Lung (tissue), 12 donors: ENCODE measurements around the gene APOL1. TPM values are rescaled to one million over a fixed set of nuclear protein-coding genes. Genes with fewer than 3 reads are reported as not detected.
A peak's percentile ranks its signal among the peaks of the same experiment; 100 is the strongest.
"Not testable (repeated sequence)": the region's sequence is repeated elsewhere in the genome, so short reads cannot be mapped to it uniquely, and the experiment has no call there.

ENCODE experiments used
- ATAC-seq: fragments of 200-7000 bp; cut with Tn5 transposase; one replicate; pipeline ENCODE4 v1.9.1; 2020; ENCODE audit warnings: moderate number of reproducible peaks; ENCODE audit not compliant: insufficient read depth, low FRiP score
- DNase-seq, 3 donors: peaks; one replicate each; pipeline ENCODE4 v3.0.0-alpha.2; 2013 to 2017
- H3K27ac ChIP-seq, 2 donors: one replicate each; pipeline ENCODE4 v1.5.1; 2013; ENCODE audit warnings: mild to moderate bottlenecking in 2 of 2, moderate library complexity in 2 of 2, control low read depth in 1 of 2, inconsistent platforms in 1 of 2, low read depth in 1 of 2, low read length in 1 of 2
- H3K27me3 ChIP-seq, 3 donors: one replicate each; pipeline ENCODE4 v1.5.1; 2013; ENCODE audit warnings: low read length in 2 of 3; ENCODE audit not compliant: control insufficient read depth in 3 of 3, insufficient read depth in 3 of 3
- H3K36me3 ChIP-seq, 4 donors: one replicate each; pipeline ENCODE4 v1.5.1; 2013; ENCODE audit warnings: low read length in 4 of 4, mild to moderate bottlenecking in 1 of 4, moderate library complexity in 1 of 4; ENCODE audit not compliant: control insufficient read depth in 4 of 4, insufficient read depth in 4 of 4
- H3K4me1 ChIP-seq, 5 donors: one replicate each; pipeline ENCODE4 v1.5.1; 2013; ENCODE audit warnings: low read length in 5 of 5, mild to moderate bottlenecking in 2 of 5, moderate library complexity in 1 of 5; ENCODE audit not compliant: control insufficient read depth in 5 of 5, insufficient read depth in 5 of 5
- H3K4me3 ChIP-seq: one replicate; pipeline ENCODE4 v1.5.1; 2013; ENCODE audit warnings: mild to moderate bottlenecking, control low read depth, moderate library complexity
- H3K9ac ChIP-seq, 2 donors: one replicate each; pipeline ENCODE4 v1.5.1; 2013; ENCODE audit warnings: low read length in 2 of 2, control low read depth in 1 of 2; ENCODE audit not compliant: insufficient read depth in 1 of 2
- H3K9me3 ChIP-seq, 4 donors: one replicate each; pipeline ENCODE4 v1.5.1; 2013; ENCODE audit warnings: low read length in 3 of 4, mild to moderate bottlenecking in 1 of 4, moderate library complexity in 1 of 4; ENCODE audit not compliant: control insufficient read depth in 4 of 4, insufficient read depth in 3 of 4
- WGBS, 2 donors: extraction: QIAGEN DNeasy Blood & Tissue Kit; methylation state at CpG; one replicate each; pipeline ENCODE4 v1.1.7; 2013; 5-methylcytosine and 5-hydroxymethylcytosine counted together
- polyA plus RNA-seq, 2 donors: library from polyadenylated mRNA; stranded (reverse); fragments of 200-250 nt; gene quantifications; one replicate each; pipeline ENCODE4 v1.2.1, GENCODE V29; 2013
- total RNA-seq, 2 donors: library from RNA; depleted of rRNA in 1 of 2; stranded (reverse); fragments of >200 nt in 1 of 2; gene quantifications; one replicate each; pipeline ENCODE4 v1.2.1, GENCODE V29; 2014 to 2021
- TF ChIP-seq, protein P1 (sequence below): IDR thresholded peaks from 2 replicates; pipeline ENCODE4 v1.5.1; 2012; ENCODE audit warnings: mild to moderate bottlenecking; ENCODE audit errors: control extremely low read depth, extremely low read depth
- donor health status: control.
- donor health status: control.
- donor health status: Bipolar disorder and iron deficiency.
- donor health status: healthy.
- donor health status: DM: yes; HTN: yes; CAD: no.

APOL1 gene
- total and polyA plus RNA-seq, 4 donors, result 32.3 to 75.0 (median 50.2) TPM

DNA sequence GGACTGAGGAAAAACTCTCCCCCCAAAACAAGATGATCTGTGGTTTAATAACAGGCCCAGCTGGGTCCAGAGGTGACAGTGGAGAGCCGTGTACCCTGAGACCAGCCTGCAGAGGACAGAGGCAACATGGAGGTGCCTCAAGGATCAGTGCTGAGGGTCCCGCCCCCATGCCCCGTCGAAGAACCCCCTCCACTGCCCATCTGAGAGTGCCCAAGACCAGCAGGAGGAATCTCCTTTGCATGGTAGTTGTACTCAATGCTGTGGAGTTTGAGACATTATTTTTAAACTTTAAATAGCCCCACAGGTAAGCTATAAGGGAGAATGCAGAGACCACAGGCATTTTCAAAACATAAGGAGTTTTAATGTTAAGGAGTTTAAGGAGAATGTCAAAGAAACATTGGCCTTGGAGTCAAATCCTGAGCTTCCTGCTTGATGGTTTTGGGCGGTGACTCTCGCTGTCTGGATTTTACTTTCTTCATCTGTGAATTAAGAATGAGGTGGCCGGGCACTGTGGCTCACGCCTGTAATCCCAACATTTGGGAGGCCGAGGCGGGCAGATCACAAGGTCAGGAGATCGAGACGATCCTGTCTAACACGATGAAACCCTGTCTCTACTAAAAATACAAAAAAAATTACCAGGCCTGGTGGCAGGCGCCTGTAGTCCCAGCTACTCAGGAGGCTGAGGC, 6.8 kb downstream of the APOL1 start:
- H3K36me3 ChIP-seq, result peaks cover 0 to 25% (median 0%) of the 10 kb centered on the region in 4 donors
- DNase-seq, result no peak
- no peaks in the 10 kb centered on the region for H3K27me3 ChIP-seq
- TF ChIP-seq, protein P1, sequence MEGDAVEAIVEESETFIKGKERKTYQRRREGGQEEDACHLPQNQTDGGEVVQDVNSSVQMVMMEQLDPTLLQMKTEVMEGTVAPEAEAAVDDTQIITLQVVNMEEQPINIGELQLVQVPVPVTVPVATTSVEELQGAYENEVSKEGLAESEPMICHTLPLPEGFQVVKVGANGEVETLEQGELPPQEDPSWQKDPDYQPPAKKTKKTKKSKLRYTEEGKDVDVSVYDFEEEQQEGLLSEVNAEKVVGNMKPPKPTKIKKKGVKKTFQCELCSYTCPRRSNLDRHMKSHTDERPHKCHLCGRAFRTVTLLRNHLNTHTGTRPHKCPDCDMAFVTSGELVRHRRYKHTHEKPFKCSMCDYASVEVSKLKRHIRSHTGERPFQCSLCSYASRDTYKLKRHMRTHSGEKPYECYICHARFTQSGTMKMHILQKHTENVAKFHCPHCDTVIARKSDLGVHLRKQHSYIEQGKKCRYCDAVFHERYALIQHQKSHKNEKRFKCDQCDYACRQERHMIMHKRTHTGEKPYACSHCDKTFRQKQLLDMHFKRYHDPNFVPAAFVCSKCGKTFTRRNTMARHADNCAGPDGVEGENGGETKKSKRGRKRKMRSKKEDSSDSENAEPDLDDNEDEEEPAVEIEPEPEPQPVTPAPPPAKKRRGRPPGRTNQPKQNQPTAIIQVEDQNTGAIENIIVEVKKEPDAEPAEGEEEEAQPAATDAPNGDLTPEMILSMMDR, result no peak
- peaks cover 3 to 23% (median 13%) of the 10 kb centered on the region in 5 donors for H3K4me1 ChIP-seq
- H3K9ac ChIP-seq, result no peak overlapping the region
- no peak overlapping the region for H3K4me3 ChIP-seq
- peak overlapping the region in 1 of 2 donors; percentile 66 for H3K27ac ChIP-seq
- WGBS, 2 donors, result 72 to 80% methylated on average over 14 of the region's 14 CpGs
- no peaks in the 10 kb centered on the region for H3K9me3 ChIP-seq
- ATAC-seq, result no peak

DNA sequence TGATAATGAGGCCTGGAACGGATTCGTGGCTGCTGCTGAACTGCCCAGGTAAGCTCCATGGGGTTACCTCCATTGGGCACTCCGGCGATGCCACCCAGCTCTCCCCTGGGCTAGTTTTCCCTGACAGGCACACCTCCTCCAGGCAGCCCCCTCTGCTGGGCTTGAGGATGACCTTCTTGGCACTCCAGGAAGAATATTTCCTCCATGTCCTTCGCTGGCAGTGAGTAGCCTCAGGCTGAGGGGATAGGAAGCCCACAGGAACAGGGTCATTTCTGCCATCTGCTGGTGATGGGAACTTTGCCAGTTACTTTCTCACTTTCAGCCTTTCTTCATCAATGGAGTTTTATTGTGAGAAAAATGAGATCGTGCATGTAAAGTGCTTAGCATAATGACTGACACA, 8.7 kb downstream of the APOL1 start:
- WGBS, 2 donors, result 78 to 86% methylated on average over 6 of the region's 6 CpGs

DNA sequence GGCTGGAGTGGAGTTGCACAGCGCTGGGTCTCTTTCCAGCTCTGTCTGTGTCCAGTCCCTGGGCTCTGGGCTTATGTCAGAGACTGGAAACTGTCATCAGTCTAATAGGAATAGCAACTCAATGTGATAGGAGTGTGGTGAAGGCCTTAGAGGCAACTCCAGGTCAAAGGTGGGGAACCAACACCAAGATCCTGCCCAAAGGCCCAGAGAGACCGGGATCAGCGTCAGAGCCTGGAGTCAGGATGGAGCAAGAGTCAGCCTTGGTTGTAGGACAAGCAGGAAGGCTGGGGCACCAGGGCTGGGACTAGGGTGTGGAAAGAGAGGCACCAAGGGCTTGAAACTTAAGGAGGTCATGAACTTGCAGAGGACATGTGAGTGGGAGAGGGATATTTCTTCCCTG, 9.4 kb downstream of the APOL1 start:
- H3K9me3 ChIP-seq, DNase-seq, H3K9ac ChIP-seq, ATAC-seq, H3K27me3 ChIP-seq, H3K27ac ChIP-seq, H3K4me3 ChIP-seq: not testable (repeated sequence)
- 95 to 97% methylated on average over 3 of the region's 3 CpGs for WGBS, 2 donors
- Histone ChIP-seq H3K4me1 (peaks cover 3 to 19% (median 13%) of the 10 kb centered on the region in 5 donors), H3K36me3 (peaks cover 0 to 39% (median 0%) of the 10 kb centered on the region in 4 donors)

More for the DNA sequence above, 8.7 kb downstream of the APOL1 start:
- H3K9ac ChIP-seq, H3K27ac ChIP-seq, H3K9me3 ChIP-seq, H3K27me3 ChIP-seq, H3K4me3 ChIP-seq, DNase-seq, ATAC-seq: not testable (repeated sequence)
- H3K4me1 ChIP-seq, result peaks cover 3 to 19% (median 13%) of the 10 kb centered on the region in 5 donors
- peaks cover 0 to 39% (median 0%) of the 10 kb centered on the region in 4 donors for H3K36me3 ChIP-seq

DNA sequence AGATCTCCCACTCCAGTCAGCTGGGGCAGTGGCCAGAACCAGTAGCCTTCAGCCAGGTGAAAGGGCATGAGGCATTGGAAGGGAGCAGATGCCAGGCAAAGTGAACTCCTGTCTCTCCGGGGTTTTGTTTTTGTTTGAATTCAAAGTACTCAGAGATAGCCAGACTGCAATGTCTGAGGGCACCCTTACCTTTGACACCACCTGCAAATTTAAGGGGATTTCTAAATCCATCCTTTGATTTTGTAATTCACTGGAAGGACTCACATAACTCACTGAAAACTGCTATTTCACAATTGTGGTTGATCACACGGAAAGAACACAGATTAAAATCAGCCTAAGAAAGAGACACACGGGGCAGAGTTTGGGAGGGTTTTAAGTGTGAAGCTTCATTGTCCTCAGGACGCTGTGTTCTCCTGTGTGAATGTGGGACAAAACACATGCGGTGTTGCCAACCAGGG, 10.3 kb downstream of the APOL1 start:
- DNase-seq, H3K9me3 ChIP-seq, H3K27me3 ChIP-seq, H3K27ac ChIP-seq, ATAC-seq, H3K4me3 ChIP-seq, H3K9ac ChIP-seq: not testable (repeated sequence)
- WGBS, 2 donors, result 61% methylated on average over 5 of the region's 5 CpGs
- peaks cover 3 to 18% (median 12%) of the 10 kb centered on the region in 5 donors for H3K4me1 ChIP-seq
- H3K36me3 ChIP-seq, result peaks cover 0 to 36% (median 0%) of the 10 kb centered on the region in 4 donors

DNA sequence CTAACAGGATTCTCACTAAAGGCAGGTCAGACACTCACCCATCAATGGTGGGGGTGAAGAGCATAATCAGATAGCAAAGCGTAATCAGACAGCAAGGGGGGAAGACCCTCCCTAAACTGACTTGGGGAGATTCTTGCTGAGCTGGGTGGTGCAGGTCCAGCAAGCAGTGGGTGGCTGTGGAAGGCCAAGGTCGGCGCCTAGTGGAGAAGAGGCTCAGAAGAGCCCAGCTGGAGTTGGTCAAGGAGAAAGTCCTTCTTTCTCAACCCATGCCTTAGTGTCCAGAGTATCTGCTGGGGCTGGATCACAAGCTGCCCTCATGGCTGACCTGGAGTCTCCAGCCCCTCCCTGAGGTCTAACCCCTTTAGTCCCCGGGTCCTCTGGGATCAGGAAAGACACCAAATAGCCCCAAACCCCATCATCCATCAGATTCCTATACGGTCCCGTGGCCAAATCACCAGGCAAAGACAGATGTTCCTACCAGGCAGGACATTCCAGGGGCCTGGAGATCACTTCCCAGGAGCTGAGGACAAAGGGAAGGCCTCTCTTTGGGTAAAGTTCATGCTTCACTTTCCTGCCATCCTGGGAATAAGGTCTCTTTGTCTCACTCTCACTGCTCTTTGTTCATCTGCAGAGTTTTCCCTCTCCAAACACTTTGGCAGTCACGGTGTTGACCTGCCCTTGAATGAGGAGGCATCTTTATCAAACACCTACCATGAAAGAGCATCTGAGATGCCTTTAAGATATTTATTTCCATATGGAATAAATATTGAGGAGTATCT, 11.1 kb downstream of the APOL1 start:
- not testable (repeated sequence) for H3K9ac ChIP-seq, H3K27me3 ChIP-seq, H3K27ac ChIP-seq, H3K4me1 ChIP-seq, H3K9me3 ChIP-seq, ATAC-seq, H3K4me3 ChIP-seq, DNase-seq
- H3K36me3 ChIP-seq, result peaks cover 0 to 34% (median 0%) of the 10 kb centered on the region in 4 donors
- WGBS, 2 donors, result 90 to 96% methylated on average over 7 of the region's 7 CpGs
